Right lobe of liver (tissue), 6 donors: Measurements from ENCODE around the gene BRSK2. TPM values are rescaled to one million over a fixed set of nuclear protein-coding genes. Genes with fewer than 3 reads are reported as not detected.

Experiments used
- ATAC-seq, 4 donors: fragments of 200-7000 bp; cut with Tn5 transposase; one replicate each; pipeline ENCODE4 v1.9.1; 2020; ENCODE audit warnings: mild to moderate bottlenecking in 4 of 4, moderate library complexity in 4 of 4
- DNase-seq, 3 donors: peaks; one replicate each; pipeline ENCODE4 v3.0.0-alpha.2; 2020
- H3K27ac ChIP-seq, 3 donors: fragments of 200-600 bp; one replicate each; pipeline ENCODE4 v1.8.0; 2022
- H3K27me3 ChIP-seq, 2 donors: fragments of 200-600 bp; one replicate each; pipeline ENCODE4 v1.8.0; 2022
- H3K36me3 ChIP-seq, 4 donors: fragments of 200-600 bp; sonication (generic) in 1 of 4; one replicate each; pipeline versions ENCODE4 v1.5.1 to v1.8.0; 2017 to 2022; ENCODE audit warnings: control low read depth in 1 of 4
- H3K4me1 ChIP-seq, 4 donors: fragments of 200-600 bp; sonication (generic) in 1 of 4; one replicate each; pipeline versions ENCODE4 v1.5.1 to v1.8.0; 2017 to 2022; ENCODE audit warnings: control low read depth in 1 of 4
- H3K4me3 ChIP-seq, 3 donors: fragments of 200-600 bp; one replicate each; pipeline ENCODE4 v1.8.0; 2022
- H3K9me3 ChIP-seq, 4 donors: fragments of 200-600 bp; sonication (generic) in 1 of 4; one replicate each; pipeline versions ENCODE4 v1.5.1 to v1.8.0; 2017 to 2022; ENCODE audit warnings: control low read depth in 1 of 4
- POLR2A ChIP-seq: fragments of 450-650 bp; IDR thresholded peaks from one replicate; pipeline ENCODE4 v1.6.1; 2017; ENCODE audit warnings: antibody characterized with exemption, mild to moderate bottlenecking
- WGBS: methylation state at CpG from one replicate; pipeline ENCODE4 v1.1.6; 2018; ENCODE audit warnings: low coverage, low lambda C conversion rate; ENCODE audit not compliant: insufficient coverage; ENCODE audit errors: missing lambda C conversion rate; 5-methylcytosine and 5-hydroxymethylcytosine counted together
- intact Hi-C, 2 donors: fragments of 100-400 bp; cut with DNase I; formaldehyde crosslinking; loops; one replicate each; pipeline versions ENCODE4 v1.11.2 to v1.14.1; 2022
- total RNA-seq, 6 experiments: library from RNA; depleted of rRNA in 2 of 6; stranded (reverse); fragments of >200 nt in 2 of 6; fragmentation: NEBNext Ultra II Directional in 3 of 6; extraction: Animal tissue kit (Norgen Biotek cat#: 25700) in 3 of 6; gene quantifications; one replicate each; pipeline versions ENCODE4 v1.1.0 to v1.2.4, GENCODE V29; 2016 to 2023
- TF ChIP-seq, protein P1 (sequence below), 4 donors: fragments of 200-600 bp in 3 of 4; fragments of 450-650 bp in 1 of 4; IDR thresholded peaks; one replicate each; pipeline versions ENCODE4 v1.5.1 to v1.8.0; 2016 to 2022; ENCODE audit warnings: antibody characterized with exemption in 4 of 4, mild to moderate bottlenecking in 2 of 4
- donor health status: DM: no; HTN: yes; CAD: no.
- donor health status: DM: no; HTN: no; CAD: no.
- donor health status: DM: no; HTN: no; CAD: no.
- donor health status: DM: no; HTN: yes; CAD: no.
- donor health status: DM: no; HTN: yes; CAD: no.

The BRSK2 gene
- total RNA-seq, 6 experiments from 2014 or later: 0.12 to 0.49 TPM; not detected in 4

DNA sequence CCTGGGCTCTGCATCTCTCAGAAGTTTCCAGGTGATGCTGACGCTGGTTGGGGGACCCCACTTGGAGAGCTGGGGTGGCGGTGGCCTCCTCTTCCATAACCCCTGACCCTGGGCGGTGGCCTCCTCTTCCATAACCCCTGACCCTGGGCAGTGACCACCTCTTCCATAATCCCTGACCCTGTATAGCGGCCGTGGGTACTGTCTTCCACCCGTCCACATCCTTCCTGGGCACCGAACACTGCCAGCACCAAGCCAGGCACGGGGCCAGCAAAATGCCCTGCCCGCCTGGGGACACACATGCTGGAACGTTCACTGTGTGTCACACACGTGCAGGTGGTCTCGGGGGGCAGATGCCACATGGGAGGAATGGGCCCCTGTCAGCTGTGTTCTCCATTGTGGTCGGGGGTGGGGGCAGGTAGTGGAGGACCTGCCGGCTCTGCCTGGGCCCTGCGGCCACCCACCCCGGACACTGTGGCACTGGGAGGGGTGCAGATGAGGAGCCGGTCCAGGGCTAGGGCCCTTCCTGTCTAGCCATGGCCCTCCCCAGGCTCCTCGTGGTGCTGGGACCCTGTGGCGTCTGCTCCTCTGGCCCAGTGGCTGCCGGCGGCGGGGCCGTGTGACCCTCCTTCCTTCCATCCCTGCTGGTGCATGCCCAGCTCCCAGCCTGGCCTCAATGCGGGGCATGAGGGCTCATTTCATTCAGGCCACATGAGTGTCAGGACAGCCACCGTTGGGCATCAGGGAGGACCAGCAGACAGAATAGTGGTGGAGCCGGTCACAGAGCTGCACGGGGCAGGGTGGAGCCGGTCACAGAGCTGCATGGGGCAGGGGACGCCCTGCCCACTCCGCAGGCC is 10.8 kb downstream of the BRSK2 start:
- intact Hi-C loops: no loop called here
- H3K9me3 ChIP-seq: no peaks in the 10 kb centered on the region
- no peak overlapping the region for H3K27ac ChIP-seq
- H3K4me1 ChIP-seq: no peaks in the 10 kb centered on the region
- H3K27me3 ChIP-seq: no peaks in the 10 kb centered on the region
- no peak for TF ChIP-seq POLR2A
- TF ChIP-seq, protein P1, sequence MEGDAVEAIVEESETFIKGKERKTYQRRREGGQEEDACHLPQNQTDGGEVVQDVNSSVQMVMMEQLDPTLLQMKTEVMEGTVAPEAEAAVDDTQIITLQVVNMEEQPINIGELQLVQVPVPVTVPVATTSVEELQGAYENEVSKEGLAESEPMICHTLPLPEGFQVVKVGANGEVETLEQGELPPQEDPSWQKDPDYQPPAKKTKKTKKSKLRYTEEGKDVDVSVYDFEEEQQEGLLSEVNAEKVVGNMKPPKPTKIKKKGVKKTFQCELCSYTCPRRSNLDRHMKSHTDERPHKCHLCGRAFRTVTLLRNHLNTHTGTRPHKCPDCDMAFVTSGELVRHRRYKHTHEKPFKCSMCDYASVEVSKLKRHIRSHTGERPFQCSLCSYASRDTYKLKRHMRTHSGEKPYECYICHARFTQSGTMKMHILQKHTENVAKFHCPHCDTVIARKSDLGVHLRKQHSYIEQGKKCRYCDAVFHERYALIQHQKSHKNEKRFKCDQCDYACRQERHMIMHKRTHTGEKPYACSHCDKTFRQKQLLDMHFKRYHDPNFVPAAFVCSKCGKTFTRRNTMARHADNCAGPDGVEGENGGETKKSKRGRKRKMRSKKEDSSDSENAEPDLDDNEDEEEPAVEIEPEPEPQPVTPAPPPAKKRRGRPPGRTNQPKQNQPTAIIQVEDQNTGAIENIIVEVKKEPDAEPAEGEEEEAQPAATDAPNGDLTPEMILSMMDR (IDR thresholded peaks at IDR 0.05): no peak
- no peak for ATAC-seq
- no peaks in the 10 kb centered on the region for H3K36me3 ChIP-seq
- WGBS: 66% methylated on average over 9 of the region's 30 CpGs
- no peak overlapping the region for H3K4me3 ChIP-seq
- no peak for DNase-seq

DNA sequence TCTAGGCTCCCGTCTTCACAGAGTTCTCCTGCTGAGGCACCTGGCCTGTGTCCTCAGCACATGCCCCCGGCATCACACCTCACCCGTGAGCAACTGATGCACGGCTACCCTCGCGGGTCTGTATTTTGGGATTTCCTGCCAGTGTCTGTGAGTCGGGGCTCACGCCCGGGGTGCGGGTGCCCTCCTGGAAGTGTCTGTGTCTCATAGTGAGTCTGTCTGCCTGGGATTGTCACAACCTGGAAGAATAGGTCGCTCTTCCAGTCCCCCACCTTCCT is 11.4 kb downstream of the BRSK2 start:
- 40% methylated on average over 1 of the region's 11 CpGs for WGBS
- no peak for TF ChIP-seq POLR2A
- TF ChIP-seq, protein P1 (IDR thresholded peaks at IDR 0.05): no peak
- Histone ChIP-seq H3K4me3 (no peak overlapping the region), H3K9me3 (no peaks in the 10 kb centered on the region), H3K27ac (no peak overlapping the region), H3K36me3 (no peaks in the 10 kb centered on the region), H3K4me1 (no peaks in the 10 kb centered on the region), H3K27me3 (no peaks in the 10 kb centered on the region)
- intact Hi-C loops: no loop called here
- ATAC-seq (no peak), DNase-seq (no peak)

DNA sequence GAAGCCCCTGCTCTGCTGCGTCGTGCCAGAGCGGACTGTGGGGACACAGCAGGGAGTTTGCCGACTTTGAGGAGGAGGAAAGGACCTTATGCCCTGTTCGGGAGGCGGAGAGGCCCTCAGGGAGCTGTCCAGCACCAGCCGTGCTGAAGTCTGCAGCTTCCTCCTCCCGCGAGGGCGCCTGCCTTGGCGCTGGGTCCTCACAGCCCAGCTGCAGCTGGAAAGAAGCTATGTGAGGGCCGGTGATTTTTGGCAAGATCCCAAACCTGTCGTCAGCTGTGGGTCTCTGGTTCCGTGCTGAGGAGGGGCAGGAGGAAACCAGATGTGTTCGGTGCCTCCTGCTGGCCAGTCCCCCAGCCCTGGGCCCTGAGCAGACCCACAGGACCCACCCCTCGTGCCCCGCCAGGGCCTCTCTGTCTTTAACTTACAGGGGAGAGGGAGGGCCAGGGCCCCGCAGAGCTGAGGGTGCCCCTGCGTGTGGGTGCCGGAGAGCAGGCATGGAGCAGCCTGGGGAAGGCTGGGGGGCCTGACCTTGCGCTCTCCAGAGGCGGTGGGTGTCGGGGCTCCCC is 12.0 kb downstream of the BRSK2 start:
- intact Hi-C loops: no loop called here
- DNase-seq: peak; percentile 67 to 77 (median 68)
- 70% methylated on average over 2 of the region's 23 CpGs for WGBS

DNA sequence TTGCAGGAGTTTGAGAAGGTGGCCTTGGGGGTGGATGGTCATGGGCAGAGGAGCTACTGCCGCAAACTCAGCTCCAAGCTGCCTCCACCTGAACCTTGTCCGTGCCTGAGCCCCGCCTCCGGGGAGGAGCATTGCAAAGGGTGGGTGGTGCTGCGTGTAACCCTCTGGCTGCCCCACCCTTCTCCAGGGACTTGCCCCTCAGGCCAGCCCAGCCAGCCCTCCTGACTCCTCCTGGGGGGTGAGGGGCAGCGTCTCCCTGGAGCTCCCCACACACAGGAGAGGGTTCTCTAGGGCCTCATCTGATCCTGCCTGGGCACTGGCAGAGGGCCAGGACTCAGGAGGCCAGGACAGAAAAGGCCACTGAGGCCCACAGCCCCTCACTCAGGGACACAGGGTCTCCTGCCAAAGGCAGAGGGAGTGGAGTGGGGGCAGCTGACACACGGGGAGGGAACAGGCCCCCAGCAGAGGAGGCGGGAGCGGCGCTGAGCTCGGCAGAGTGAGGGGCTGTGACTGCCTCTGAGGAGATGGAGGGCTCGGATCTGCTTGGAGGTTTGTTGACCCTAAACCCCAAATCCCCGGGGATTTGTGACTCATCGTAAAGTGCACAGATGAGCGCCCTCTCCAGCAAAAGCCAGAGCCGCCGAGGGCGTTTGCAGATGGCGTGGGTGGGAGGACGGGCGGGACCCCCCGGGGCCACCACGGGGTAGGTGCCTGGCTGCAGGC is 12.8 kb downstream of the BRSK2 start:
- intact Hi-C loops: no loop called here
- Histone ChIP-seq H3K4me3 (no peak overlapping the region), H3K4me1 (no peaks in the 10 kb centered on the region), H3K27ac (no peak overlapping the region), H3K9me3 (no peaks in the 10 kb centered on the region), H3K36me3 (no peaks in the 10 kb centered on the region), H3K27me3 (no peaks in the 10 kb centered on the region)
- ATAC-seq (no peak), DNase-seq (no peak)
- 80% methylated on average over 1 of the region's 23 CpGs for WGBS
- TF ChIP-seq, protein P1 (IDR thresholded peaks at IDR 0.05): no peak
- TF ChIP-seq POLR2A: no peak

More for the DNA sequence above, 12.0 kb downstream of the BRSK2 start:
- H3K4me1 ChIP-seq: no peaks in the 10 kb centered on the region
- peak; percentile 55 to 81 (median 69) for ATAC-seq
- TF ChIP-seq, protein P1 (IDR thresholded peaks at IDR 0.05): no peak
- no peak for TF ChIP-seq POLR2A
- H3K4me3 ChIP-seq: no peak overlapping the region
- H3K27ac ChIP-seq: no peak overlapping the region
- H3K9me3 ChIP-seq: no peaks in the 10 kb centered on the region
- H3K27me3 ChIP-seq: no peaks in the 10 kb centered on the region
- H3K36me3 ChIP-seq: no peaks in the 10 kb centered on the region
